Measurements from ENCODE around the gene SDCBP2. TPM values are rescaled to one million over a fixed set of nuclear protein-coding genes. Genes with fewer than 3 reads are reported as not detected.

Gene SDCBP2
- total and polyA plus RNA-seq, 2 experiments from 2014 or later = 3.2 to 5.3 TPM

GRCh38 chr20:1302685-1303541 lies 26.0 kb downstream of the SDCBP2 start:
- Mint-ChIP-seq H3K4me1 (peaks cover 8% of the 10 kb centered on the region), H3K27me3 (ENCODE audit: insufficient read depth, low read depth, poor library complexity) (peaks cover 8% of the 10 kb centered on the region), H3K27ac (no peak overlapping the region), H3K4me3 (no peak overlapping the region), H3K9me3 (no peaks in the 10 kb centered on the region), H3K36me3 (ENCODE audit: low read depth) (peaks cover 3% of the 10 kb centered on the region; the same call in 2 of the 3 replicates)
- no peak overlapping the region for H3K27ac ChIP-seq (ENCODE audit: low read depth)
- ATAC-seq (no peak), DNase-seq (ENCODE audit: low spot score) (no peak)
- H3K4me1 ChIP-seq (ENCODE audit: insufficient read depth) = no peaks in the 10 kb centered on the region
- TF ChIP-seq EZH2 (IDR thresholded peaks at IDR 0.05; ENCODE audit: low read depth, unreplicated experiment) (no peak), ZNF462 (CRISPR knock-in tag; IDR thresholded peaks at IDR 0.05) (no peak), NANOG (IDR thresholded peaks at IDR 0.05; ENCODE audit: borderline replicate concordance) (no peak)
- no peaks in the 10 kb centered on the region for H3K9me2 ChIP-seq (ENCODE audit: insufficient read depth)
- no peak overlapping the region for H3K4me2 ChIP-seq
- H3K79me2 ChIP-seq (replicated peaks; ENCODE audit: insufficient read depth) = no peaks in the 10 kb centered on the region
- no peaks in the 10 kb centered on the region for H3F3A ChIP-seq (replicated peaks; ENCODE audit: low read depth)
- no peaks in the 10 kb centered on the region for H3K27me3 ChIP-seq (ENCODE audit: insufficient read depth)
- H3K36me3 ChIP-seq (ENCODE audit: insufficient read depth) = no peaks in the 10 kb centered on the region
- no peaks in the 10 kb centered on the region for H4K20me1 ChIP-seq (replicated peaks; ENCODE audit: insufficient read depth)
- H3K4me3 ChIP-seq = no peak overlapping the region
- no peak overlapping the region for H2AFZ ChIP-seq

GRCh38 chr20:1301031-1301529 lies 27.9 kb downstream of the SDCBP2 start:
- peak; percentile 33 for DNase-seq (ENCODE audit: low spot score)
- TF ChIP-seq ZNF114 (CRISPR knock-in tag; IDR thresholded peaks at IDR 0.05) = no peak
- TF ChIP-seq REST (IDR thresholded peaks at IDR 0.05; ENCODE audit: unreplicated experiment) = peak; percentile 9

More at GRCh38 chr20:1301031-1301529, 27.9 kb downstream of the SDCBP2 start:
- no peaks in the 10 kb centered on the region for H4K20me1 ChIP-seq (replicated peaks; ENCODE audit: insufficient read depth)
- H3K79me2 ChIP-seq (replicated peaks; ENCODE audit: insufficient read depth) = no peaks in the 10 kb centered on the region
- Mint-ChIP-seq H3K9me3 (no peaks in the 10 kb centered on the region), H3K36me3 (ENCODE audit: low read depth) (peaks cover 3% of the 10 kb centered on the region; the same call in 2 of the 3 replicates), H3K27me3 (ENCODE audit: insufficient read depth, low read depth, poor library complexity) (peaks cover 7% of the 10 kb centered on the region), H3K4me3 (peak overlapping the region; percentile 12; the same call in 1 of the 3 replicates), H3K4me1 (peaks cover 8% of the 10 kb centered on the region), H3K27ac (peak overlapping the region; percentile 79)
- peak; percentile 80 for ATAC-seq
- no peaks in the 10 kb centered on the region for H3F3A ChIP-seq (replicated peaks; ENCODE audit: low read depth)
- no peaks in the 10 kb centered on the region for H3K27me3 ChIP-seq (ENCODE audit: insufficient read depth)
- H3K36me3 ChIP-seq (ENCODE audit: insufficient read depth) = no peaks in the 10 kb centered on the region
- no peaks in the 10 kb centered on the region for H3K4me1 ChIP-seq (ENCODE audit: insufficient read depth)
- H3K4me2 ChIP-seq = no peak overlapping the region
- H2AFZ ChIP-seq = no peak overlapping the region
- no peak overlapping the region for H3K4me3 ChIP-seq
- no peaks in the 10 kb centered on the region for H3K9me2 ChIP-seq (ENCODE audit: insufficient read depth)
- no peak overlapping the region for H3K27ac ChIP-seq (ENCODE audit: low read depth)

Measured in GM23338 (cell line).